ENCODE data around the gene ATP10B. TPM values are rescaled to one million over a fixed set of nuclear protein-coding genes. Genes with fewer than 3 reads are reported as not detected.
"Not testable (repeated sequence)": the region's sequence is repeated elsewhere in the genome, so short reads cannot be mapped to it uniquely, and the experiment has no call there.

ATP10B gene
- total RNA-seq, 1 donor from 2014 or later, result not detected

DNA sequence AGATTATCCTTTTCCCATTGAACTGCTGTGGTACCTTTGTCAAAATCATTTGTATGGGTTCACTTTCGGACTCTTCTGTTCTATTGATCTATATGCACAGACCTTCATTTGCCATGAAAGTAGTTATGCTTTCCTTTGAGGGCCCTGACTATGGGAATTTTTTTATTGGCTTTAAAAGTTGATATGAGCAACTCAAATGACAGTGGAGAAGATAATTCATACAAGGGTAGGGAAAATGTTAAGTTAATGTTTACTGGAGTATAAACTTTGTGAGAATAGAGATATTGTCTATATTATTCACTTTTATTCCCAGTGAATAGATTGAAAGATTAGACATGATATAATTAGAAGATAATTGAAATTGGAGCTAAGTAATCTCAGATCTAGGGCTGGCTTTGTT, 94.8 kb downstream of the ATP10B start:
- intact Hi-C loops (cut with micrococcal nuclease), result no loop called here

DNA sequence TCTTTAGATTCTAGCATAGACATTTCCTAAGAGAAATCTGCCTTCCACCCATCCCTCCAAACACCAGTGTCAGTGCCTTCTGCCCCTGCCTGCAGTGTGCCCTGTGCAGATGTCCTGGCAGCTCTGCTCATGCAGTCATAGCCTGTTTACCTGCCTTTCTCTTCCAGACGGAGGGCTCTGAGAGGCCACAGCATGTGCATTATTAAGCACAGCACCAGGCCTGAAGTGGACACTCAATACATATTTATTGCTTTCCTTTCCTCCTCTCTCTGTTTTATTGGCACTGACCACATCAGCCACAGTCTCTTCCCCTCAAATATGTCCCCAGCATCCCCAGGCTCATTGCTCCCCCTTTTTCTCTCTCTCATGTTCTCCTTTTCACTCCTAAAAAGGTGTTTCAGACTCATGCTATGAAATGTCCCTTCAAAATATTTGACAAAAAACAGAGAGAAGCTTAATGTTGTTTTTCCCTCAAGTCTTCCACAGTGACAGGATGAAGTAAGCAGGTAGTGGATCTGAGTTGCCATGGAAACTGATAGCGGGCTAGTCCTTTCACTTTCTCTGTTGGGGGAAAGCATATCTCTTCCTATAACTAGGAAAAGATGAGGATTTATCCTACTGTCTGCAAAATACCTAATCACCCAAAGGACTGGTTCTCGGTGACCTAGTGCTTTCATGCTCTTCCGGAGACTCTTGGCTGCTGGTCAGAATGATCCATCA, 100.9 kb downstream of the ATP10B start:
- intact Hi-C loops (cut with micrococcal nuclease), result no loop called here

DNA sequence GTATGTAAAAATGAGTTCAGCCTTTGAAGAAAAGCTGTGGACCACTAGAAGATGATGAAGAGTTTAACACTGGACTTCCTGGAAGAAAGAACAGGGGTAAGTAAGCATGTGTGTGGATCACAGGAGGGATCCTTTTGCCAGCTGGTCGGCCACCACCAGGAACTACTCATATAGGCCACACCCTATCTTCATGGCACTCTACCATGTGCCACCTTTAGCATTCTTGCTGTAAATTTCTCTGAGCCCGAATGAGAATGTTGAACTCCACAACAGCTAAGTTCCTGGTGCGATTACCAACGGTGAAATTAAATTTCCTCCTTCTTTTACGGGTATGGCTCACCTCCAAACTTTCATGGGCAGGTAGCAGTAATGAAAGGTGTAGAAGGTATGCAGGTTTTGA, 102.3 kb downstream of the ATP10B start:
- intact Hi-C loops (cut with micrococcal nuclease), result no loop called here

DNA sequence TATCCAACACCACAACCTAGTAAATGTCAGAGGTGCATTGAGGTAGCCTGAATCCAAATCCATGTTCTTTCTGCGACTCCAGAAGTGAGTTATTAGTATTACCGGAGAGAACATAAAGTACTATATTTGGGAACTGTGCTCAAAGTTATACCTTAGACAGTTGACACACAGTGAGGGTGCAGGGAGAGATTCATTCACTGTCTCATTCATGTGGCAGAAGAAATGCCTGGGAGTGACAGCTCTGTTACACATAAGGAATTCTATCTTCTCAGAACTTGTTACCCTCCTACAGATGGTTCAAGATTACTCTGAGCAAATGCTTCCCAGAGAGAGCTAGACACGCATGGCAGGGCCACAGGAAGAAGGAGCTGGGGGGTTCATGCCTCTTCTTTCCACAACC, 103.0 kb downstream of the ATP10B start:
- intact Hi-C loops (cut with micrococcal nuclease), result no loop called here

DNA sequence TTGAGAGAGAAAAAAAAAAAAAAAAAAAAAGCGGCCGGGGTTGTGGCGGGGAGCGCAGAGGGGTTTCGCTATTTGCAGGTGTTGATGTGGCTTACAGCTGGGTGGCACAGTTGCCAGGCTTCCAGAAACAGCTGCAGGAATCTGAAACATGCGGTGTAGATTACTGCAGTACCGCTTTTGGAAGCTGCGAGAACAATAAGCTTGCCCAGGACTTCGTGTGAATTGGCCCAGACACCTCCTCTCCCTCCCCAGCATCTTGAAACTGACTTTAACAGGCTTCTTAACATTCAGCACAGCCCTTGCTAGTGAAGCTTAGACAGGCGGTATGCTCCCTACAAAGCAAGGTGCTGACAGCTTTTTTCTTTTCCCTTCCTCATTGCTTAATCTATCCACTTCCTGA, 104.0 kb downstream of the ATP10B start:
- intact Hi-C loops (cut with micrococcal nuclease), result no loop called here

DNA sequence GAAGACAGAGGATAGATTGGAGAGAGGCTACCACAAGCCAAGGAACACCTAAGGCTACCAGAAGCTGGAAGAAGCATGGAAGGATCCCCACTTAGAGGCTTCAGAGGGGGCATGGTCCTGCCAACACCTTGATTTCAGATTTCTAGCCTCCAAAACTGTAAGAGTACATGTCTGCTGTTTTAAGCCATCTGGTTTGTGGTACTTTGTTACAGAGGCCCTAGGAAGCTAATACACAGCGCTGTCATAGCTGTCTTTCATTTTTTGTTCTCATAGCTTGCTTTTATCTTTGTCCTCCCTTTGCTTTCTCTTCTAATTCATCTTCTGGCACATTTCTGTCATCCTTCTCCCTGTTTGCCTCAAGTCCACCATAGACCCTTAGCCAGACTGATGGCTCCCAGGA, 104.5 kb downstream of the ATP10B start:
- intact Hi-C loops (cut with micrococcal nuclease), result no loop called here

DNA sequence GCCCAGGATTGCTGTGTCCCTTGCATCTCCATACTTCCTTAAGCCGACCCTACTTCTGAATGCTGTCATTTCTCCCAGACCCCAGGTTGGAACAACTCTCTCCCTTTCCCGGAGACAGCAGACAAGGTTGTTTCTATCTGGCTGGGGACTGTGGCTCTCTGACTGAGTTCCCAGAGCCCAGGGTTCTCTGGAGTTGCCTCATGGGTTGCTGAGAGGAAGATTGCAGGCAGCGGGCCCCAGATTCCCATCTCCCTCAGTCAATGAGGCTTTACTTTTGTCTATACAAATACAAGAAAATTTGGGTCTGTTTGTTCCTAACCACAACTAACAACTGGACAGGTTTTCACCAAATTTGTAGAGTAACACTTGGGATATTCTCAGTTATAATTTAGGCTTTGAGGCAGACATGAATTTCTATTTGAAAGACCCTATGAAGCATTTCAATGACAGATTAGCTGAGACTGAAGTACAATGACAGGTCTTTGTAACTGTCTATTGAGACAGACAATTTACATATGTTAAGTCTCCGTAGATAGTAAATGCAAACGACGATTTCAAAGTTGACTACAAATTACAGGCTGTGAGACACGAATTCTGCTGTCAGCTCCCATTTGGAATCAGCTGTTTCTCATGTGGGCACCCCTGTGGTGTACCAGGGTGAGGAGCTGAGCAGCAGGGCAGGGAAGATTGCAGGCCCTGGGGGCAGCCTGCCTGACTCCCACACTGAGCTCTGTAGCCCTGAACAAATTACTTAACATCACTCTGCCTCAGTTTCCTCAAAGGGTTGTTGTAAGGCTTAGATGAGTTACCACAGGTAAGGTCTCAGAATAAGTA, 107.5 kb downstream of the ATP10B start:
- intact Hi-C loops (cut with micrococcal nuclease), result no loop called here

DNA sequence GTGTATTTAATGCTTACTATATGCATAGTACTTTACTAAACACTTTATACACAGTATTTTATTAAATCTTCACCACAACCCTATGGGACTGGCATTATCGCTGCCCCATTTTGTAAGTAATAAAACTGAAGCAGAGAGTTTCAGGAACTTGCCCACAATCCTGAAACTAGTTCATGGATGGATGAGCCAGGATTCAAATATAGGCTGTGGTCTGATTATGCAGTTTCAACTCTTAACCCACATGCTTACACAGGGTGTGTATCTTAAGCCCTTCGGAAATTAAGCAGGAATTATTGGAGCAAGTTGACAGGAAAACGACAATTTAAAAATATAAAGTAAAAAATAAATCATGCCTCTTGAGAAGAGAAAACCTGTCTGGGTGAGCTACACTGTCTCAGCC, 109.0 kb downstream of the ATP10B start:
- intact Hi-C loops (cut with micrococcal nuclease), result no loop called here

DNA sequence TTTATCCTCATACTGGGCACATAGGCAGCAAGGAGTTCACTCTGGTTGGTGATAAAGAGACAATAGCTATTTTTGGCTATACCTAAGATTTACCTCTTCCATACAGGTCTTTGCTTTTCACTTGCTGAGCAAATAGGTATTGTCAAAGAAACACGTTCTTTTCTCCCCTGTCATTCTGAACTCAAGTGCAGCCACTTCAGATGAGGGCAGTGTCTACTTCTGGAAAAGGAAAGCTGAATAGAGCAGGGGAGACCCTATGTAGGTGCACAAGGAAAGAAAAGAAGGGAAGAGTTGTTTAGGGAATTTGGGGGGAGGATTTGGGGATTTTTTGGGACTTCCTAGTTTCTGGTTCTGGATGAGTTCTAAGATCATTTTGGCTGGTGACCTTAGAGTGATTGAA, 109.6 kb downstream of the ATP10B start:
- intact Hi-C loops (cut with micrococcal nuclease), result no loop called here

DNA sequence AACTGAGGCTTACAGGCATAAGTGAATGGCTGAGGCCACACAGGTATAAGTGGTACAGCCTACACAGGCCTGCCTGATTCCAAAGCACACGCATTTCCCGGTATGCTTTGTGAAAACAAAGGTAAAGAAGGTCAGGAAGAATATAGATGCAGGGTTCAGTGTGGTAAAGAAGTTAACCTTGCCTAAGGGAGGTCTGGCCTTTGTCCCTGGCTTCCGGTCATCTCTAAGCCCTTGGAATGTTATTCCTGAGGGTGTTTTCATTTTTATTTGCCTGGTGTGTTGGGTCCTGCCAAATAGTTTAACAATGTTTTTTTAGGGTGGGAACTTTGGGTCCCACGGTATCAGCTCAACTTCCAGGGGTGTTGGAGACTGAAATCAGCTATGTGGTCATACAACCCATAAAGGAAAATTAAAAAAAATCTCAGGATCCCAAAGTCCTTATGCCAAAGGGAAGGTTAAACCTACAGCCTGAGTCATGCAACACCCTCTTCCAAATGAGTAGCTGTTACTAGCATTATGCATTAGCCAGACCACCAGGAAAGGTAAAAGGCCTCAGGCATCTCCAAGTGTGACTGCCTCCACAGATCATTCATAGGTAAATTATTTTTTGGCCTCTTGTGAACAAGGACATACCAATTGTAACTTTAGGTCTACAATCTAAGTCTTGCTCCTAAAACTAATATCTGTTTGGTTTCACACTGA, 124.6 kb downstream of the ATP10B start:
- intact Hi-C loops (cut with micrococcal nuclease), result no loop called here

DNA sequence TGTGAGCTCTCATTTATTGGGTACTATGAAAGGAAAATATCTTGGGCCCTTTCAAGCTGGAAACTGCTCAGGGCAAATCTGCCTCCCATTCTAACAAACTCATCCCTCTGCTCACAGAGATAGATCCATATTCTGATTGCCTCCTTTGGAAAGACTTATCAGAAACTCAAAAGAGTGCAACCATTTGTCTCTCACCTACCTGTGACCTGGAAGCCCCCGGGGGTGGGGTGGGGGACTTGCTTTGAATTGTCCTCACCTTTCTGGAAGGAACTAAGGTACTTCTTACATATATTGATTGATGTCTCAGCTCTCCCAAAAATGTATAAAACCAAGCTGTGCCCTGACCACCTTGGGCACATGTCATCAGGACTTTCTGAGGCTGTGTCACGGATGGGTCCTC, 125.3 kb downstream of the ATP10B start:
- intact Hi-C loops (cut with micrococcal nuclease), result no loop called here

DNA sequence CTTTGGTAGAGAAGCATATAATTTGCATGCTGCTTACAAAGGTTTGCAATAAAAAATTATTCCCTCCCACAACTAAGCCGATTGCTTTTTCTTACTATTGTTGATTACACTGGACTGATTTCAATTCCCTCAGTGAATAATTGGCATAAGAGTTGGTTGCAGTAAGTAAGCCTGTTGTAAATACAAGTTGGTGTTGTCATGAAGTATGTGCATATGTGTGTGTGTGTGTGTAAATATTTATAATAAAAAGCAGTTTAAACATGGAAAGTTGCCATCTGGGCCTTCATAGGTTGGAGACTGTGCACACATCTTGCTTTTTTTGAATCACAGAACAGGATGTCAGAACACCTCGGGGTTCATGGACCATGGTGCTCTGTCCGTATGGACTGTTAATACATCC, 131.2 kb downstream of the ATP10B start:
- intact Hi-C loops (cut with micrococcal nuclease), result no loop called here

DNA sequence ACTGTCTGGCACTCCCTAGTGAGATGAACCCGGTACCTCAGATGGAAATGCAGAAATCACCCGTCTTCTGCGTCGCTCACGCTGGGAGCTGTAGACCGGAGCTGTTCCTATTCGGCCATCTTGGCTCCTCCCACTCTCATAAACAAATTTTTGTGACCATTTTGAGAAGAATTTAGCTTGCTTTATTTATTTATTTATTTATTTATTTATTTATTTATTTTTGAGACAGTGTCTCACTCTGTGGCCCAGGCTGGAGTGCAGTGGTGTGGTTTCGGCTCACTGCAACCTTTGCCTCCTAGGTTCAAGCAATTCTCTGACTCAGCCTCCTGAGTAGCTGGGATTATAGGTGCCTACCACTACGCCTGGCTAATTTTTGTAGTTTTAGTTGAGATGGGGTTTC, 136.5 kb downstream of the ATP10B start:
- intact Hi-C loops (cut with micrococcal nuclease), result not testable (repeated sequence)

DNA sequence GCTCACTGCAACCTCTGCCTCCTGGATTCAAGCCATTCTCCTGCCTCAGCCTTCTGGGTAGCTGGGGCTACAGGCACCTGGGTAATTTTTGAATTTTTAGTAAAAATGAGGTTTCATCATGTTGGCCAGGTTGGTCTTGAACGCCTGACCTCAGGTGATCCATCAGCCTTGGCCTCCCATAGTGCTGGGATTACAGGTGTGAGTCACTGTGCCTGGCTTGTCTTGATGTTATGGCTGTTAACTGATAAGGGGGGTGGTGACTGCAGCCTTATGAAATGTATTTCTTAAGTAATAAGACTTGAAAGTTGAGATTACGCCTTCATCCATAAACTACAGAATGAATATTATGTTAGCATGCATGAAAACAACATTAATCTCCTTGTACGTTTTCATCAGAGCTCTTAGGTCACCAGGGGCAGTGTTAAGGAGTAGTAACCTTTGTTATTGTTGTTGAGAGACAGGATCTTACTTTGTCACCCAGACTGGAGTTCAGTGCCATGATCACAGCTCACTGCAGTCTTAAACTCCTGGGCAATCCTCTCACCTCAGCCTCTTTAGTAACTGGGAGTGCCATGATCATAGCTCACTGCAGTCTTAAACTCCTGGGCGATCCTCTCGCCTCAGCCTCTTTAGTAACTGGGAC, 148.3 kb downstream of the ATP10B start:
- intact Hi-C loops (cut with micrococcal nuclease), result no loop called here

DNA sequence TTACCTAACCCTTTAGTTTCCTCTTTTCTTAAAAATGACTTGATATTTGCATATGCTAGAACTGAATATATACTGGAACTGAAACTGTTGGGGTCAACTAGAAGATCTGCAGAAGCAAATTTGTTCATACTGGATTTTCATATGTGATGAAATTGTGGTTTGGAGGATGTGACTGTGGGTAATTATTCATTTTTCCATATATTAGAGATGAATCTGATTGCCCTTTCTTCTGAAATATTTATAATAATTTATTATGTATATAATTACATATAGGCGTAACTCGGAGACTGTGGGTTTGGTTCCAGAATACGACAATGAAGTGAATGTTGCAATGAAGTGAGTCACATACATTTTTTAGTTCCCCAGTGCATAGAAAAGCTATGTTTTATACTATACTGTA, 149.1 kb downstream of the ATP10B start:
- intact Hi-C loops (cut with micrococcal nuclease), result no loop called here

DNA sequence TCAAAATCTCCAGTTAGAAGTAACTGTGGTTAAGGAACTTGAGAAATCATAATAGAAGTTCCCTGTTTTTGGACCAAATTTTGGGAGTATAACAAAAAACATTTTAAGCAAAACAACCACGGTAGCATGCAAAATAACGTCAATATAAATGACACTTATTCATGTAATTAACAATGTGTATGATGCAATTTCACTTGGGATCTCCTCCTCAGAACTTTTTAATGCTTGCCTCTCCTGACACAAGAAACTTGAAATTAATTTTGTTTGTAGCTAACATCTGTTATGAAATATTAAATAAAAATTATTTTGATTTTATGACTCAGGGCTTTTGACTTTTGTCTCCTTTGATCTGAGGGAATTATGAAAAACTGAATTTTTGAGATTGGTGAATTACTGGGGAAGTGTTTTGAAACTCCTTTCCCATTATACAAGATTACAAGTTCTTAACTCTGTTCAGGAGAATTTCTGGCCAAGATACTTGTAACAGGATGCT, 149.7 kb downstream of the ATP10B start:
- intact Hi-C loops (cut with micrococcal nuclease), result no loop called here

DNA sequence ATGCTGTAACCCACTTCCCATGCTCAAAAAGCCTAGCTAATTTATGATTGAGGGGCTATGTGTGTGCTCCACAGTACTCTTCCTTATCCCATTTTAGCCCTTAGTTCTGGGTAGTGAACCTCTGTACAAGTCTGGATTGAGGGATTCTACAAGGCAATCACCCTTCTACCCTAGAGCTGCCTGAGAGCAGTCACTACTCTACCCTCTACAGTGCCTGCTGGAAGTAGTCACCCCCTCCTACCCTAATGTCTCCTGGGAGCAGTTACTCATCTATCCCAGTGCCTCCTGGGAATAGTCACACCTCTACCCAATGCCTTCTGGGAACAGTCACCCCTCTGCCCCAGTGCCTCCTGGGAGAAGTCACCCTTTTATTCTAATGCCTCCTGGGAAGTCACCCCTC, 150.6 kb downstream of the ATP10B start:
- intact Hi-C loops (cut with micrococcal nuclease), result no loop called here

DNA sequence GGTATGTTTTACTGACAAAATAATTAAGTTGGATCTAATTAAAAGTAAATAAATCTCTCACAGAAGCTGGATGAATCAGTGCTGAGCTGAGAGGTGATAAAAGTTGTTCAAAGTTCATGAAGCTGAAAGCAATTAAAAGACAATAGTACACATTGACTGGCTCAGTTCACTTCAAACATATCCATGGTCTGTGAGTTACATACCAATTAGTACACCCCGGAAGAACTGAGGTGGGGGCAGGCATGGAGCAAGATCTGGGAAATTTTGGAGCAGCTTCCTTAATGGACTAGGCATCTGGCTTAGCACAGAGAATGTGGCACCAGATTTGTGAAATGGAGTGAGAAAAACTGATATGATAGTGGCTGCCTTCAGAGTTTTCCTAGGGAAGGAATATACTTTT, 152.7 kb downstream of the ATP10B start:
- intact Hi-C loops (cut with micrococcal nuclease), result no loop called here

DNA sequence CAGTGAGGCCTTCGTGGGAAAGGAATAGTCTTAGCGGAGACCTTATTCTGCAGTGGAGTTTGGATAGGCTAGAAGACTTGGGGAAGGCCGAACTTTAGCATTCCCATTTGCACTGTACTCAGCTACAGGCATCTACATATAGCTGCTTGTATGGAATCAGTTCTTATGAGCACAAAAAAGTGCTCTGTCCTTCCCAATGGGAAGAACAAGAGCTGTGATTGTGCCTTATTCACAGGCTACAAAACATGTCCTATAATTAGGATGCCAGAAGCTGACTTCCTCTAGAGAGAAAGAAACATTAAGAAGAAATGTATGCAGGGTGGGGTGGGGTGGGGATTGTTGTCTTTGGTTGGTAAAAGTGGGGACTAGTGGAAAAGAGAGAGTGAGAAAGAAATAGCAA, 154.7 kb downstream of the ATP10B start:
- intact Hi-C loops (cut with micrococcal nuclease), result no loop called here

DNA sequence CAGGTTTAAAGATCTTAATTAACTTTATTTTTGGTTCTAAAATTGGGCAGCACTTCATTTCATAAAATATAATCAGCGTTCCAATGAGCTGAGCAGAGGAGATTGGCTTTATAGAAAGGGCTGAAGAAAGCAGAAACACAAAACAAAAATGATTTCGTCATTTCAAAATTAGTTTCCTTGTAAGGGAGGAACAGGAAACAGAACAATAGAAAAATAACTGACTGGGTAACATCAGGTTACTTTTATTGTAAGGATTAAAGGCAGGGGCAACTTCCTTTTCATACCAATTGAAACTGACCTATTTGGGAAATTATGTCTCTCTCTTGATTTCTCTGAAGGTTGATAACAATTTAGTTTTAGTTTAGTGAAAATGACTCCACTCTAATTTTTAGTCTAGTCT, 157.1 kb downstream of the ATP10B start:
- intact Hi-C loops (cut with micrococcal nuclease), result no loop called here

DNA sequence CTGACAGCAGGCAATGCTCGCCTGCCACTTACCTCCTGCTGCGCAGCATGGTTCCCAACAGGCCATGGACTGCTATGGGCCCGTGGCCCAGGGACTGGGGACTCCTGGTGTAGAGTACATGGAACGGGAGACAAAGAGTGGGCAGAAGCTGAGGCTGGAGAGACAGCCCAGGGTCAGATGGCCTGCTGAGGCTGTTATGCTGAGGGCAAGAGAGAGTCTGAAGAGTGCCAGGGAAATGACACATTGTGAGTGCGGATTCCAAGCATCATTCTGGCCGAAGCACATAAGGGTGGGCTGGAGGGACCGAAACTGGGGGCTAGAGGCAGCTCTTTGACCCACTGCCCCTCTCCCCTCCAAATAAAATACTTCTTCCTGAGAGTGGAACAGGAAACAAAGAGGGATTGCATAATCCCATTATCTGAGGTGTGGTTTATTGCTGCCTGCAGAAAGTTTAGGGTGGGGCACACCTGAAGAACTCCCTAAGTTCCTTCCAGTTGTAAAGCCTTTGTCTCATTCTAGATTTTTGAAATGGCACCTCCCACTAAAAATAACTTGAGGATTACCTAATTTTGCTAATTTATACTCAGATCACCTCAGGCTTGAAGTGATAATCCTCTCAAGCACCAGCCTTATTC, 158.1 kb downstream of the ATP10B start:
- intact Hi-C loops (cut with micrococcal nuclease), result no loop called here

All from T-helper 2 cell treated with Interferon-gamma antibody and Interleukin-4, amounts not matched to agents 100 ng/mL and 5 ng/mL, for 36 hours (primary cell).